NCI-H2171 (cell line): Measurements from ENCODE around the gene ADCY9.
"Not testable (repeated sequence)": the region's sequence is repeated elsewhere in the genome, so short reads cannot be mapped to it uniquely, and the experiment has no call there.

ENCODE experiments used
- DNase-seq: peaks from one replicate; lab custom pipeline; 2025; lab: John Stamatoyannopoulos, UW

Gene ADCY9

DNA sequence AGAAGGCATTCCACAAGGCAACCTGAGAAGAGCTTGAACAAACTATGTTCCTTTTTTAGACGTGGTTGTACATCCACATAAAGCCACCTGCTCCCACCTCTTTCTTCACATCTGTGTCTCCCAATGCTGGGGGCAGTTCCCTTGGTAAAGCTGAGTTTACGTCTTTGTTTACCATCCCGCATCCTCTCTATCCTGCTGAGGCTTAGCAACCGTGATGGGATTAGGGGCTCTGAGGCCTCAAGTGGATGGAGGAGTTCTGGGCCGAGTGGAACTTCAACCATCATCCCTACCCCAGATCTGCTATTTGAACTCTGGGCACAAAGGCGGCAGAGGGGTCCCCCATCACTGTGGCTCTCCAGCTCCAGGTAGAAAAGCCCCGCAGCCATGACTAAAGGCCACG lies 141.5 kb downstream of the ADCY9 start:
- no peak for DNase-seq

DNA sequence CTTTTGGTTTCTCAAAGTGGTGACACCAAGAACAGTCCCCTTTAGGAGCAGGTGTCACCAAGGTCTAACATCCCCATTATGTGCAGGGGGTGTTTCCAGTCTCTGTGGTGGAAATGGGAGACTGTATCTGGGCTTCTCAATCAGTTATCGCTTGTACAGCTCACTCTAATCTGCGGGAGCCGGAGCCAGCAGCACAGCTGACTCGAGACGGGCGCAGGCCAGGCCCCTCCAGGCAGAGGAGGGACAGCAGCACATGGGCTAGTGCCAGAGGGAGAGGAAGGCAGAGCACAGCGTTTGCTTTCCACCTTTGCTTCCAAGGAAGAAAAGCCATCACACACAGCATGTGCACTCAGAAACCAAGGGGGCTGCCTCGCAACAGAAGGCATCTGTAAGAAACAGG lies 144.5 kb downstream of the ADCY9 start:
- no peak for DNase-seq

DNA sequence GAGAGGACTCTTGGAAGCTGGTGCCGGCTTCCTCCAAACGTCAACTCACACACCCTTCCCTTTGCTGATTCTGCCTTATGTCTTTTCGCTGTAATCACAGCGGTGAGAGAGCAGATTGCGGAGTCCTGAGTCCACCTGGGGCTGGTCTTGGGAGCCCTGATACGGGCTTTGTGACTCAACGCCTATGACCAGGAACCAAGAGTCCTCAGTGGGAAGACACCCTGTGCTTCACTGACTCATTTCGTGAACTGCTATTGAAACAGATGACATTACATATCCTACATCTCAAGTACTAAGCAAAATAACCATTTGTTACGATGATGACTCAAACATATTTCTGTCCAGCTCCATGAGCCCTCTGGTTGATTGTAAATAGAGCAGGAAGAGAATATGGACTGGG lies 145.0 kb downstream of the ADCY9 start:
- DNase-seq = no peak

DNA sequence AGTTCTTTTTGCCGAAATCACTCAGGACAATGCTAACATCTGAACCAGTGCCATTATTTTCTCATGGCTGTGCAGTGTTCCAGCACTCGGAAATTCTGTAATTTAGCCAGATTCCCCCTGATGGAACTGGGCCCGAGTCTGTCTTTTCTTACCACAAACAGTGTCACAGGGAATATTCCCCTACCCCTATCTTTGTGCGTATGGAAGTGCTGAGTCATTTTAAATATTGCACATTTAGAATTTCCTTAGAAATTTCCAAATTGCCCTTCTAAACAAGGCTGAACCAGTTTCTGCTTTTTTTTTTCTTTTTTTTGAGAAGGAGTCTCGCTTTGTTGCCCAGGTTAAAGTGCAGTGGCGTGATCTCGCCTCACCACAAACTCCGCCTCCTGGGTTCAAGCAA lies 147.7 kb downstream of the ADCY9 start:
- no peak for DNase-seq

DNA sequence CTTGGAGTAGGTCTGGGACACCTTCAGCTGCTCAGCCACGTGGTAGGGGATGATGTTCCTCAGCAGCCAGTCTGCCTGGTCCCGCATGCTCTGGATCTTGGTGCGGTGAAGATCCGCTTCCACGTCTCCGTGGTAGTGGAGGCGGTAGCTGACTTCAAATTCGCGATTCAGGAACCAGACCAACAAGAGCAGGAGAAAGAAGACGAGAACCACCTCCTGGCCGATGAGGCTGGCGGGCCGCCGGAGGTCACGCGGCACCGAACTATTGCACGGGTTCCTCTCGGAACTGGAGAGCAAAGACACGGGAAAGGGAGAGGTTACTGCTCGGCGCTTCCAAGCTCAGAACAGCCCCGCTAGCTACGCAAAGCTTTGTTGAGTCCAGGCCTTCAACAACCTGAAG lies 149.6 kb downstream of the ADCY9 start:
- no peak for DNase-seq

DNA sequence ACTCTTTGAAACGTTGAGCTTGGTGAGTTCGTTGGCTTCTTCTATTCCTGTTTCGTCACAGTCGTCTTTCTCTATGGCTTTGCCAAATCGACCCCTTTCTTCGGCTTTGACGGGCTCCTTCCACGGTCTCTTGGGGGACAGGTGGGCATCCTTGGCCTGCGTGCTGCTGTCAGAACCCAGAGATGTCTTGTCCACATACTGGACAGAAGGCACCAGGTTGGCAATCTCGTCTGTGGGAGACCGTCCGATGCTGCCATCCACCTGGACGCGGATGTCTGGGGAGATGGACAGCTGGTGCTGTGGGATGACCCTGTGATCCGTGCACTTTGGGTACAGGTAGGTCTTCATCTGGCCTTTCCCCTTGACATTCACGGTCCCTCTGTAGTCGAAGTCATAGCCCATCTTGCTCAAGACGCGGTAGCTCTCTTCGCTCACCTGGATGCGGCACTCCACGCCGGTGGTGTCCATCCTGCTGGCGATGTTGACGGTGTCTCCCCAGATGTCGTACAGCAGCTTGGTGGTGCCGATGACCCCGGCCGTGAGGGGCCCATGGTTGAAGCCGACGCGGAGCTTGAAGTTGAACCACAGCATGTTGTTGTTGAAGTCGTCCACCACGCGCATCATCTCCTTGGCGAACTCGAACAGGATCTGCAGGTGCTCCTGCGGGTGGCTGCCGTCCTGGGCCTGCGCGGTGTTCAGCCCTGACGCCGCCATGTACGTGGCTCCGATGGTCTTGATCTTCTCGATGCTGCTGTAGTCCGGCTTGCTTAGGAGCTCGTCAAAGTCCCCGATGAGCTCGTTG lies 150.3 kb downstream of the ADCY9 start:
- no peak for DNase-seq

DNA sequence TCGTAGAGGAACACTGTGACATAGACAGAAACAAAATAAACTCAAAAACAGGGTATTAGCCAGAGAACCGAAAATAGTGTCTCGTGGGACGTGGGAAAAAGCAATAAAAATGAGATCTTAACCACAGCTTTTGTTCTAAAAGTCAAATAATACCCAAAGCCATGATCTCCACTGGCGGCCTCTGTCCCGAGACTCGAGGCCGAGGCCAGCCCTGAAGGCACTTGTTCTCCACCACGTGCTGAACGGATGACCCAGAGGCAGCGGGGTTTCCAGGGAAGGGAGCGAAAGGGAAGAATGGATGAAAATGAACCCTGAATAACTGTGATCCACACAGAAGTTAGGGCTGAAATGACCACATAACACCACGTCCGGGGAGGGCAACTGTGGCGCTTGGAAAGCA lies 150.9 kb downstream of the ADCY9 start:
- no peak for DNase-seq

DNA sequence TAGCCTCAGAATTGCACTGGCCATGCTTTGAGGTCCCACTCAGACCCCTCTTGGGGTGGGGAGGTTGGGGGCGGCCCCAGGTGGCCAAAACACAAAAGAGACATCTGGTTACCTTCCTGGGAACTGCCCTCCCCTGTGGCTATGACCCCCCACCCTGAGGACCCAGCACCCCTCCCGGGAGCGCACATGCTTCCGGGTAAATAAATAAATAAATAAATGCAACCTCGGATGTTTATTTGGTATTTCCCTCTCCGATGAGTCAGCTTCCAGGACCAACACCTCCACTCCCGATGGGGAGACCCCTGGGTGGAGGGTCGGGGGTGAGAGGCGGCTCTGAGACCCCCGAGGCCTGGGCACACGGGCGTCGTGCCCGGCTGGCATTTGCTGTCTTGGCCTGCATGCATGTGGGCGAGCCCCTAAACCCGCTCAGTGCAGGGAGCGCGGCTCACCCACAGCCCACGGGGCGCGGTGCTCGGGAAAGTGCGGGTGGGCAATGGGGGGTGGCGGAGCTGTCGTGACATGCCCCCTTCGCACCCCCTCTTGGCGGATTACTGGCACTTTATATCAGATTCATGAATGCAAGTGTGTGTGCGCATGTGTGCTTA lies 151.5 kb downstream of the ADCY9 start:
- no peak for DNase-seq

DNA sequence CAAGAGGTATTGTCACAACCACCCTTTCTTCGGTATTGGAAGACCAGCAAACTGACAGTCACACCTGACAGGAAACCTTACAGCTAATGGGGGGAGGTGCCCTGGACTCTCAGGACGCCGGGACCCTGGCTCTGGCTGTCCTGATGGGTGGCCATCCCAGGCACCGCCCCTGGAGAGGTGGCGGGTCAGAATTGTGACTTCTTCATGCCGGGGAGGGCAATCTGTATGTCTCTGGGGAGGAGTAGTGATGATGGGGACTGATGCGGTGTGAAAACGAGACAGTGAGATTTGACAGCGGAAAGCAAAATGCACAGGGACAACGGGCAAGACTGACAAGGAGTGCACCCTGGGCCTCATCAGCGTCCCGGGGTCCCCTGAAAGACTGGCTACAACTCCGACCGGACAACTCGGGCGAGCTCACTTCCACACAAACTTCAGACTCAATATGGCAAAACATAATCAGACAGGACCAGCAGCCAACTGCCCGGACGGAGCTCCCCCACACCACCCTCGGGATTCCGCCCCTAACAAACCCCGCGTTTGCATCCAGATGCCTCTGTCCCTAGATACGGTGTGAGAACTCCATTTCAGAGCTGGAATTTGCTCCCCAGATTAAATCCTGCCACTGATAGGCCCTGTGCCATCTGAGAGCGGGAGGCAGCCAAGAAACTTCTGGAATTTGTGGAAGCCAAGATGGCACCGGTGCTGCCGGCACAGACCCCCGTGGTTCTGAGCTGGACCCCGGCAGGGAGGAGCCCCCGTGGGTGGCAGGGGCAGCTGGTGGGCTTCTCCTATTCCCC lies 152.2 kb downstream of the ADCY9 start:
- DNase-seq = no peak

DNA sequence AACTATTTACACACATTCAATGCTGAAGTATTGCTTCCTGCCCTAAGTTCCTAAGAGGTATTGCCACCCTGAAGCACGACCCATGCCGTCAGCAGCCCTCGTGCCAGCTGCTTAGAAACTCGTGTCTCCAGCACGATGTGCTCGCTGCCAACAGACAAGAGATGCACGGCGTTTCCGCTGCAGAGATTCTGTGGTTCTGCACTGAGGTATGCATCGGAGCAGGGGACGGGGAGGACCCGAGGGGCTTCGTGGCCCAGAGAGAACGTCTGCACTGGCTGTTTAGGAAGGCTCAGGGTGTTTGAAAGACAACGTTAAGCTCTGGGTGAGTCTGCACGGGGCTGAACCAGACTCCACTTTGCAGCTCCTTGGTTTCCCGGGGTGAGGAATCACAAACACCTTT lies 153.0 kb downstream of the ADCY9 start:
- no peak for DNase-seq

DNA sequence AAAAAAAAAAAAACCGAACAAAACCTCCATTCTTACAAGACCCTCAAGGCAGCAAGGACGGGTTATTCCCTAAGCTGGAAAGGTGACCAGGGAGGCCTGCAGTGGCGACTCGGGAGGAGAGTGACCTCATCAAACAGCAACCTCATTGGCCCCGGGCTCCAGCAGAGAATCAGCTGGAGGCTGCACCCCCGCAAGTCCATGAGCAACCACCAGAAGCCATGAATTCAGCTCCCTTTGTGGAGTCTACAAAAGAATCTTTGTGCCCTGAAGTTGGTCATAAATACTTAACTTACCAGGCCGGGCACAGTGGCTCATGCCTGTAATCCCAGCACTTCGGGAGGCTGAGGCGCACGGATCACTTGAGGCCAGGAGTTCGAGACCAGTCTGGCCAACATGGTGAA lies 154.8 kb downstream of the ADCY9 start:
- DNase-seq = no peak

DNA sequence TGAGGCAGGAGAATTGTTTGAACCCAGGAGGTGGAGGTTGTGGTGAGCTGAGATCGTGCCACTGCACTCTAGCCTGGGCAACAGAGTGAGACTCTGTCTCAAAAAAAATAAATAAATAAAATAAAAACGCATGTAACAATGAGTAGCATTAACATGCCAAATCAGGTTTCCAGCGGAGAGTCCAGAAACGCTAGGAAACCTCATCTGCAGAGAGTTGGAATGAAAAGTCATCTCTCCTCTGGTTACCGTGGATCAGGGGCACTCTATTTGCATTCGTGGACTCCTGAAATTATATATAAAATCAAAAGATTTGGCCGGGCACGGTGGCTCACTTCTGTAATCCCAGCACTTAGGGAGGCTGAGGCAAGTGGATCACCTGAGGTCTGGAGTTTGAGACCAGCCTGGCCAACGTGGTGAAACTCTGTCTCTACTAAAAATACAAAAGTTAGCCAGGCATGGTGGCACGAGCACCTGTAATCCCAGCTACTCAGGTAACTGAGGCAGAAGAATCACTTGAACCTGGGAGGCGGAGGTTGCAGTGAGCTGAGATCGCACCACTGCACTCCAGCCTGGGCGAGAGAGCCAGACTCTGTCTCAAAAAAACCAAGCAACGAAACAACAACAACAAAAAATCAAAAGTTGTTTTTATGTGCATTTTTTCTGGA lies 156.2 kb downstream of the ADCY9 start:
- DNase-seq = not testable (repeated sequence)

DNA sequence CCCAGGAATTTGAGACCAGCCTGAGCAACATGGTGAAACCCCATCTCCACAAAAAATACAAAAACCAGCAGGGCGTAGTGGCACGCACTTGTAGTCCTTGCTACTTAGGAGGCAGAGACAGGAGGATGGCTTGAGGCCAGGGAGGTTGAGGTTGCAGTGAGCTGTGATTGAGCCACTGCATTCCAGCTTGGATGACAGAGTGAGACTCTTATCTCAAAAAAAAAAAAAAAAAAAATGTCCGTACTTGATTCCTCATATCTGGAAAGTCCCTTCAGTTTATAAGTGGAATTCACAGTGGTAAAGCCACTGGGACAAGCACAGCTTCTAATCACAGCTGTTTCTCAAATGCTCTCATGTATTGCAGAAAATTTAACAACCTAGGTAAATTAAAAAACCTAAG lies 157.1 kb downstream of the ADCY9 start:
- no peak for DNase-seq

DNA sequence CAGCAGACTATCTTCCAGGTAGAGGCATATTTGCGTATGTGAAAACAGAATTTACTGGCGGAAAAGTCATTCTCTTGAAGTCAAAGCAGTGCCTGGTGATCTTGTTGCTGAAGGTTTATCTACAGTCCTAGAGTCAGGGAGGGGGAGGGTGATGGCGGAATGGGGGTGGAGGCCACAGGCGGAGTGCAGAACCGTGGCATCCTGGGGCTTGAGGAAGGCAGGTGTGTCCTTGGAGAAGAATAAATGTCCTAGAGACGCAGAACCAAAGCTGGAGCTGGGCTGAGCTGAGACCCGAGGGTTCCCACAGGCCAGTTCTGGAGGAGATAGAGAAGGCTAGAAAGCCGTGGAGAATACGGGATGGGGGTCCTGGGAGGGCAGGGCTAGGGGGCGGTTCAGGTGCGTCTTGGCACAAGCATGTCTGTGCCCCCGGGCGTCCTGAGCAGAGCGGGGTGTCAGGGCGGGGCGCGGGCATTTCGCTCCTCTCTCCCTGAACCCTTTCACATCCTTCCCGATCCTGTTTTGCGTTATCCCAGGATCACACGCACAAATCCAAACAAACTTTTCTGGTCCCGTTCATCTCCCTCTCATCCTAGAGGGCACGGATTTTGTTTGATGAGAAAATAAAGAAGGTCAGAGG lies 158.8 kb downstream of the ADCY9 start:
- DNase-seq = no peak

DNA sequence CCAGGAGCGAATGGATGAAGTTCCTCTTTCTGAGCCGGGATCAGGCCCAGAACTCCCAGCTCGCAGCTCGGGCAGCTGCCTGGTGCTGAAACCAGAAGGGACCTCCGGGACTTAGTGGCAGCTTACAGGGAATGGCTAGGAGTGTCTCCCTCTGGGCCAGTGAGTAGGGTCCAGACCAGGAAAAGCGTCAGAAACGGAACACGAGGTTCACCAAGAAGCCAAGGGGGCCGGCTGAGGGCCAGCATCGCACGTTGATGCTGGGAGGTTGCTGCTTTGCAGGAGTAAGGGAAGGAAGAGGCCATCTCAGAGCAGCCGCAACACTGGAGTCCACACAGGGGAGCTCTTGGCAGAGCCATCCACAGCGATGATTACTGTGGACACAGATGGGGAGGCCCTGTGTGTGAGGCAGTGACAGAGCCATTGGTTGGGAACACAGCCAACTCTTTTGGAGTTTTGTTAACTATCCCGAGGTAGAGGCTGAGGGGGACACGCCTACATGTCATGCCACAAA lies 161.8 kb downstream of the ADCY9 start:
- no peak for DNase-seq

DNA sequence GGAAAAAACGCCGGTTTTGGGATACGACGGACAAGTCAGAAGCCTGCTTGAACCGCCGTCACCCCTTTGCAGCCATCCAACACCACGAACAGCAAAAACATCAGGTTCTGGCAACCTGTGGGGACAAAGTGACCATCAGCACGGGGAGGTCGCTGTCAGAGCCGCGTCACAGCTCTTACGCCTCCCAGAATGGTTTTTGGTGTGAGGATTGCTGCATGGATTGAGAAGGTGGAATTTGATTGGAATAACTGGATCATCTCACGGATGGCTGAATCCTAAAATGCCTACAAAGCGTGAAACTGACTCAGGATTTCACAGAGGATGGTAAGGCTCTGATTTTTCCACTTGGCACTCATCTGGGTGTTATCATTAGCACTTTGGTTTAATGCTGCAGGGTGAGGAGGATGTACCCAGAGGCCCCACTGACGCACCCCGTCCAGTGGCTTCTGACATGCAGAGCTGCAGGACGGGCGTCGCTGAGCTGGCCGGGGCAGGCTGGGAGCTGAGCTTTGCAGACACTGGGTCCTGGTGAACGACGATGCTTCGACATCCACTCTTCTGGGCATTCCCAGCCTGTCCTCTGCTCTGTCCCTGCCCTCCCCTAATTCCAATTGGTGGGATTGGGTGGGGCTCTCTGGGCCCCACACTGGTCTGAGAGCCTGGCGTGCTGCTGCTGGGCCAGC lies 162.4 kb downstream of the ADCY9 start:
- DNase-seq = peak; percentile 7

DNA sequence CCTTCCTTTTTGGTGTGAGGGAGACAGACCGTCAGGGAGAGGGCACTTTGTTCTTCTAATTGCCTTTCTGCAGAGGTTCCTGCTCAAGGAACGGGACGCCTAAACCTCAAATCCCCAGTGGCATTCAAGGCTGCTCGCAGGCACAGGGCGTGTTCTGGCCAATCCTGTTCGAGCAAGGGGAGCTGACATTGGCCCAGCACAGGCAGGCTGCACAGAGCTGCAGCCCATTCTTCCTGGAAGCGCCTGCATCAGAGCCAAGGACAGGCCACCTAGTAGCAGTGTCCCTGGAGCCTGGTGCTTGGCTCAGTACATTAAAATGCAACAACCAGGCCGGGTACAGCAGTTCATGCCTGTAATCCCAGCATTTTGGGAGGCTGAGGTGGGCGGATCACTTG lies 163.5 kb downstream of the ADCY9 start:
- DNase-seq = peak; percentile 46

DNA sequence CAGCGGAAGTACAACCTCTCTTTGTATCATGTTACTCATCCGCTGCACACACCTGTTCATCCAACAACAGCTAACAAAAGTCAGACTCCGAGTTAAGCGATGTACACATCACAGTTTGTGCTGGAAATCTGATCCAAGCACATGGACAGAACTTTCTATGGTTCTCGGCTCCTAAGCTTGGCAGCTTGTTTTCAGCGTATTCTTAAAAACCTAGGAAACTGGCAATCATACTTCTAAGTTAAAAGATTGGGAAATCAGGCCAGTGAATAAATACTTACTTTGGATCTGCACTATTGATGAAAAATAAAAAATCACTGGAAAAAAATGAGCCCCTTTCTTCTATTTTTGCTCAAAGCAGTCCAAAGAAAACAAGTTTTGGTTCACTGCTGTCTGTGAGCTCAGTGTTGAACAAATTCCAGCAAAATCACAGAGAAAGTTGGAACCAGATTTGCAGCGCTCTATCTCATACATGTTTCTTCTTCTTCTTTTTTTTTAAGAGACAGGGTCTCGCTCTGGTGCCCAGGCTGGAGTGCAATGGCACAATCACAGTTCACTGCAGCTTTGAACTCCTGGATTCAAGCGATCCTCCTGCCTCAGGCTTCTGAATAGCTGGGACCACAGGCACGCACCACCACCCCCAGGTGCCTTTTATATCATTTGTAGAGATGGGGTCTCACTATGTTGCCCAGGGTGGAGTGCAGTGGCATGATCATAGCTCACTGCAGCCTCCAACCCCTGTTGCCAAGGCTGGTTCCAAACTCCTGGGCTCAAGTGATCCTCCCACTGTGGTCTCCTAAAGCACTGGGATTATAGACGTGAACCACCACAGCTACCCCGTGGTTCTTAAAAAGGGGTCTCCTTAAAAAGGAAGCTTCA lies 164.1 kb downstream of the ADCY9 start:
- peak; percentile 70 for DNase-seq

DNA sequence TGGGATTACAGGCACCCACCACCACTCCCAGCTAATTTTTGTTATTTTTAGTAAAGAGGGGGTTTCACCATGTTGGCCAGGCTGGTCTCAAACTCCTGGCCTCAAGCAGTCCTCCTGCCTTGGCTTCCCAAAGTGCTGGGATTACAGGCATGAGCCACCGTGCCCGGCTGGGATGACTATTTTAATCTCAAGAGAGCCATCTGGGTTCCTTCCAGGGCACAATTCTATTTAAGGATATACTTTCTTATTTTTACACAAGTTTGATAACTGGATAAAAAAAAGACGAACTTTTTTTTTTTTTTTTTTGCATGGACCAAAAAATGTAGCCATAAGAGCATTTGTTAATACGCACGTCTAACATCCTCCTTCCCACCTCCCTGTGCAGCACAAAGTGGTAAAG lies 164.9 kb downstream of the ADCY9 start:
- DNase-seq = not testable (repeated sequence)
